ENCODE results near the gene ABL1.

The ABL1 gene

GRCh38 chr9:130824643-130825350 lies 10.3 kb upstream of the ABL1 start:
- H3K9me3 ChIP-seq (ENCODE audit: control insufficient read depth in 5 of 5, low read length in 5 of 5): no peaks in the 10 kb centered on the region

DNA sequence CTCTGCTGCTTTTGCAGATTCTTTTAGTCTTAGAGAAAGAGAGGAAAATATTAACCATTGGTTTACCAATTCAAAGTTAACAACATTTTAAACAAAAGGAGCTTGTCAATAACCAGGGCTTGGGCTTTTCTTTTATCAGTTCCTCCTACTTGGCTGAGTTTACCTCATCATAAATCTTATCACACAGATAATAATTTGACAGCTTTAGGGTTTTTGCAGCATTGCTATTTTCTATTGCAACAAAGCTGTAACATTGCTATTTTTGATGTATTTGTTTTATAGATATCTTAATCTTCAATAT lies 9.8 kb upstream of the ABL1 start:
- Histone ChIP-seq H3K36me3 (ENCODE audit: control insufficient read depth in 5 of 5, insufficient read depth in 5 of 5, low read length in 5 of 5) (no peaks in the 10 kb centered on the region), H3K9me3 (ENCODE audit: control insufficient read depth in 5 of 5, low read length in 5 of 5) (no peaks in the 10 kb centered on the region), H3K27ac (ENCODE audit: low read depth, low read length) (peak overlapping the region; percentile 80), H3K4me3 (ENCODE audit: low read depth in 1 of 5, low read length in 5 of 5) (peak overlapping the region in 4 of 5 donors; percentile 17 to 45 (median 34)), H3K4me1 (ENCODE audit: control insufficient read depth in 5 of 5, insufficient read depth in 5 of 5, low read length in 5 of 5) (peaks cover 12 to 34% (median 31%) of the 10 kb centered on the region in 5 donors), H3K9ac (ENCODE audit: low read length in 5 of 5) (peak overlapping the region in 4 of 5 donors; percentile 2 to 73 (median 42)), H3K27me3 (ENCODE audit: control insufficient read depth in 5 of 5, insufficient read depth in 4 of 5, low read length in 5 of 5) (no peaks in the 10 kb centered on the region)

More at GRCh38 chr9:130824643-130825350, 10.3 kb upstream of the ABL1 start:
- Histone ChIP-seq H3K4me1 (ENCODE audit: control insufficient read depth in 5 of 5, insufficient read depth in 5 of 5, low read length in 5 of 5) (peaks cover 12 to 34% (median 31%) of the 10 kb centered on the region in 5 donors), H3K27me3 (ENCODE audit: control insufficient read depth in 5 of 5, insufficient read depth in 4 of 5, low read length in 5 of 5) (no peaks in the 10 kb centered on the region), H3K4me3 (ENCODE audit: low read depth in 1 of 5, low read length in 5 of 5) (peak overlapping the region in 4 of 5 donors; percentile 17 to 45 (median 34)), H3K27ac (ENCODE audit: low read depth, low read length) (peak overlapping the region; percentile 80), H3K36me3 (ENCODE audit: control insufficient read depth in 5 of 5, insufficient read depth in 5 of 5, low read length in 5 of 5) (no peaks in the 10 kb centered on the region), H3K9ac (ENCODE audit: low read length in 5 of 5) (peak overlapping the region; percentile 2 to 73 (median 53))

- no peaks in the 10 kb centered on the region for H3K36me3 ChIP-seq (ENCODE audit: control insufficient read depth in 5 of 5, insufficient read depth in 5 of 5, low read length in 5 of 5)
- H3K4me1 ChIP-seq (ENCODE audit: control insufficient read depth in 5 of 5, insufficient read depth in 5 of 5, low read length in 5 of 5): peaks cover 12 to 34% (median 31%) of the 10 kb centered on the region in 5 donors
- no peaks in the 10 kb centered on the region for H3K27me3 ChIP-seq (ENCODE audit: control insufficient read depth in 5 of 5, insufficient read depth in 4 of 5, low read length in 5 of 5)
- H3K9me3 ChIP-seq (ENCODE audit: control insufficient read depth in 5 of 5, low read length in 5 of 5): no peaks in the 10 kb centered on the region
- H3K9ac ChIP-seq (ENCODE audit: low read length in 5 of 5): peak overlapping the region in 2 of 5 donors; percentile 3 to 32
- H3K27ac ChIP-seq (ENCODE audit: low read depth, low read length): peak overlapping the region; percentile 80
- no peak overlapping the region for H3K4me3 ChIP-seq (ENCODE audit: low read depth in 1 of 5, low read length in 5 of 5)
These were observed 9.2 kb upstream of the ABL1 start for GRCh38 chr9:130825809-130826208.

GRCh38 chr9:130829762-130830161 lies 5.3 kb upstream of the ABL1 start:
- H3K9ac ChIP-seq (ENCODE audit: low read length in 5 of 5): no peak overlapping the region
- no peak overlapping the region for H3K27ac ChIP-seq (ENCODE audit: low read depth, low read length)
- no peak overlapping the region for H3K4me3 ChIP-seq (ENCODE audit: low read depth in 1 of 5, low read length in 5 of 5)
- H3K4me1 ChIP-seq (ENCODE audit: control insufficient read depth in 5 of 5, insufficient read depth in 5 of 5, low read length in 5 of 5): peaks cover 13 to 37% (median 34%) of the 10 kb centered on the region in 5 donors
- no peaks in the 10 kb centered on the region for H3K36me3 ChIP-seq (ENCODE audit: control insufficient read depth in 5 of 5, insufficient read depth in 5 of 5, low read length in 5 of 5)
- no peaks in the 10 kb centered on the region for H3K9me3 ChIP-seq (ENCODE audit: control insufficient read depth in 5 of 5, low read length in 5 of 5)
- H3K27me3 ChIP-seq (ENCODE audit: control insufficient read depth in 5 of 5, insufficient read depth in 4 of 5, low read length in 5 of 5): no peaks in the 10 kb centered on the region

- no peak overlapping the region for H3K4me3 ChIP-seq (ENCODE audit: low read depth in 1 of 5, low read length in 5 of 5)
- no peak overlapping the region for H3K9ac ChIP-seq (ENCODE audit: low read length in 5 of 5)
- no peaks in the 10 kb centered on the region for H3K9me3 ChIP-seq (ENCODE audit: control insufficient read depth in 5 of 5, low read length in 5 of 5)
- H3K4me1 ChIP-seq (ENCODE audit: control insufficient read depth in 5 of 5, insufficient read depth in 5 of 5, low read length in 5 of 5): peaks cover 10 to 33% (median 29%) of the 10 kb centered on the region in 5 donors
- no peak overlapping the region for H3K27ac ChIP-seq (ENCODE audit: low read depth, low read length)
- no peaks in the 10 kb centered on the region for H3K27me3 ChIP-seq (ENCODE audit: control insufficient read depth in 5 of 5, insufficient read depth in 4 of 5, low read length in 5 of 5)
- H3K36me3 ChIP-seq (ENCODE audit: control insufficient read depth in 5 of 5, insufficient read depth in 5 of 5, low read length in 5 of 5): no peaks in the 10 kb centered on the region
These were observed 4.8 kb upstream of the ABL1 start for GRCh38 chr9:130830231-130830760.

GRCh38 chr9:130831077-130831476 lies 4.0 kb upstream of the ABL1 start:
- H3K27ac ChIP-seq (ENCODE audit: low read depth, low read length): no peak overlapping the region
- H3K9me3 ChIP-seq (ENCODE audit: control insufficient read depth in 5 of 5, low read length in 5 of 5): no peaks in the 10 kb centered on the region
- H3K36me3 ChIP-seq (ENCODE audit: control insufficient read depth in 5 of 5, insufficient read depth in 5 of 5, low read length in 5 of 5): no peaks in the 10 kb centered on the region
- no peak overlapping the region for H3K4me3 ChIP-seq (ENCODE audit: low read depth in 1 of 5, low read length in 5 of 5)
- no peaks in the 10 kb centered on the region for H3K27me3 ChIP-seq (ENCODE audit: control insufficient read depth in 5 of 5, insufficient read depth in 4 of 5, low read length in 5 of 5)
- no peak overlapping the region for H3K9ac ChIP-seq (ENCODE audit: low read length in 5 of 5)
- peaks cover 5 to 30% (median 27%) of the 10 kb centered on the region in 5 donors for H3K4me1 ChIP-seq (ENCODE audit: control insufficient read depth in 5 of 5, insufficient read depth in 5 of 5, low read length in 5 of 5)

DNA sequence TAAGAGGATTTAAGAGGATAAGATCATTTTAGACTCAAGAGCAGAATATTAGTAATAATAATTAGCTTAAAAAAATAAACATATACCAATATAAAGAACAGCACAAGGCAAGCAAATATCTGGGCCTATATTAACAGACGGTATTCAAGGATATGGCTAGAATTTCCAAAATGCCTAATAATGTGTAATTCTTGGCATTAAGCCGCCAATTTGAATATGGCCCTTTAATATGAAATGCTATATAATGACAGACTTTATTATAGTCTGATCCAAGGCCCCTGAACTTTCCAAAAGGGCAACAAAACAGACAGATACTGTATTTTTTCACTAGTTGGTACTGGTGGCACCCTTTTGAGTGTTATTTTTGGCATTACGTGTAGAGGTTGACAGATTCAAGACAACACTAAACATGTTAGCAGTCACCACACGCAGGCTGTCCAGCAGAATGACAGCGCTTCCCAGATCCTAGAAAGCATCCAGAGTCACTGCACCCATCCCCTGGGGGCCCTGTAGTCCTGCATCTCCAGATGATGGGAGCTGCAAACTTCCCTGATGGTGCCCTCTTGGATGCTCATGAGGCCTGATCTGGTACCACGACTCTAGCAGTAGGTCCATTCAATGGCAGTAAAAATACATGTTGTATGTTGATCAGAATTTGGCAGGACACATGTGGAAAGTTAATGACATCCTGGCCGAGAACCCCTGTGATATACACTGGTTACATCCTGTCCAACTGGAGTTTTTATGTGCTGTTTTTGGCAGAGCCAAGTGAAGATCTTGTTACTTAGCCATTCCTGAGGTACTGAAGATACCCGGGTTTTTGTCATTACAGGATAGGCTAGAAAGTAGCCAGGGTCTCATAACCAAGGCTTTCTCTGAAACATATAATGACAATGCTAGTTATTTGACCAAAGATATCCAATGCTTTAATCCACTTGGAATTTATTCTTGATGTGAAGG lies 1.7 kb upstream of the ABL1 start:
- peak overlapping the region; percentile 90 for H3K27ac ChIP-seq (ENCODE audit: low read depth, low read length)
- H3K27me3 ChIP-seq (ENCODE audit: control insufficient read depth in 5 of 5, insufficient read depth in 4 of 5, low read length in 5 of 5): no peaks in the 10 kb centered on the region
- no peaks in the 10 kb centered on the region for H3K9me3 ChIP-seq (ENCODE audit: control insufficient read depth in 5 of 5, low read length in 5 of 5)
- H3K9ac ChIP-seq (ENCODE audit: low read length in 5 of 5): peak overlapping the region in 4 of 5 donors; percentile 13 to 88 (median 34)
- peak overlapping the region in 2 of 5 donors; percentile 69 to 78 for H3K4me3 ChIP-seq (ENCODE audit: low read depth in 1 of 5, low read length in 5 of 5)
- H3K36me3 ChIP-seq (ENCODE audit: control insufficient read depth in 5 of 5, insufficient read depth in 5 of 5, low read length in 5 of 5): no peaks in the 10 kb centered on the region
- H3K4me1 ChIP-seq (ENCODE audit: control insufficient read depth in 5 of 5, insufficient read depth in 5 of 5, low read length in 5 of 5): peaks cover 5 to 47% (median 45%) of the 10 kb centered on the region in 5 donors

DNA sequence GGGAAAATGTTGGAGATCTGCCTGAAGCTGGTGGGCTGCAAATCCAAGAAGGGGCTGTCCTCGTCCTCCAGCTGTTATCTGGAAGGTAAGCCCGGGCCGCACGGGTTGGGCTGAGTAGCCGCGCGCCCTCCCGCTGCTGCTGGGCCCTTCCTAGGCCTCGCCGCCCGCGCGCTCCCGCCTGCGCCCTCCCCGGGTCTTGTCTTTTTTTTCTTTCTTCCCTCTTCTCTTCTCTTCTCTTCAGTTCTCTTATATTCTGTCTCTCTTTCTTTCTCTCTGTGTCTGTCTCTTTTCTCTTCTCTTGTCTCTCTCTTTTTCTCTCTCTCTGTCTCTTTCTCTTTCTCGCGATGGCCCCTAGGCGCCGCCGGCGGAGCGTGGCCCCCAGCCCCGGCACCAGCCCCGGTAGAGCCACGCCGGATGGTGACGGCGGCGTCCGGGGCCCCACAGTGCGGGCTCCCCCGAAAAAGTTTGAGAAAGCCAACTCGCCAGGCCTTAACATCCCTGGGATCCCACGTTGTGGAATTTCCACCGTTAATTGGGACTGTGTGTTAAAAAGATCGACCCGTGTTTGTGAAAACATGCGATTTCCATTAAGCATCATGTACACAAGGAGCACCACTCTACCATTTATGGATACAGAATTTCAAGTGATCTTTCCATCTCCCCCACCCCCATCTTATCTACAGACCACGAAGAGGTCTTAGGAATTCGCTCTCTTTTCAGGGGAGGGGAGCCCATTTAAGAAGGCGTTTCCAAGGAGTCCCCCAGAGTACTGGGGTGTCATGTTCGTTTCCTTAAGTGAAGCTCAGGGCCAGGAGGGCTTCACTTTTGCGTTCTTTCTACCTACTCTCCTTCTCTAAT lies 616 bp downstream of the ABL1 start:
- no peaks in the 10 kb centered on the region for H3K36me3 ChIP-seq (ENCODE audit: control insufficient read depth in 5 of 5, insufficient read depth in 5 of 5, low read length in 5 of 5)
- peaks cover 5 to 65% (median 57%) of the 10 kb centered on the region in 5 donors for H3K4me1 ChIP-seq (ENCODE audit: control insufficient read depth in 5 of 5, insufficient read depth in 5 of 5, low read length in 5 of 5)
- H3K27ac ChIP-seq (ENCODE audit: low read depth, low read length): peak overlapping the region; percentile 96
- H3K9ac ChIP-seq (ENCODE audit: low read length in 5 of 5): peak overlapping the region; percentile 87 to 99 (median 94)
- no peaks in the 10 kb centered on the region for H3K9me3 ChIP-seq (ENCODE audit: control insufficient read depth in 5 of 5, low read length in 5 of 5)
- H3K4me3 ChIP-seq (ENCODE audit: low read depth in 1 of 5, low read length in 5 of 5): peak overlapping the region; percentile 80 to 98 (median 85)
- H3K27me3 ChIP-seq (ENCODE audit: control insufficient read depth in 5 of 5, insufficient read depth in 4 of 5, low read length in 5 of 5): no peaks in the 10 kb centered on the region

DNA sequence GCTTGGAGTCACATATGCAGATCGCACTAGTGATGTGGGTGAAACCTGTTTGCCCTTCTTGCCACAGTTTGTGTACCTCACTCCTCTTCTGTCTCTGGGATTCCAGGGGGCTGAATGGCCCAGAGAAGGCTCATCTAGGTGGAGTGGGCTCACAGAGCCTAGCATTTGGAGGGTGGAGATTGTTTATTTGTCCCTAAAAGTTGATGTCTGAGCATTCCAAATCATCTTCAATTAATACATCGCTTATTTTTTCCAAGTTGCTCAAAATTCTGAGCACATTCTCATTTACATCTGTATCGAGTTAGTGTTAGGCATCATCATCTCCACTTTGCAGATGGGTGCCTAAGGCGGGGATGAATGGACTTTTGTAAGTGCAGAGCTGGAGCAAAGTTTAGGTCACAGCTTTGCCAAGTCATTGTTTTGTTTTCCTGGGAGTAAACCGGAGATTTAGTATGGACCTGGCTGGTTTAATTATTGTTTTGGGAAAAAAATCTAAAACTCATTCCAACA lies 2.0 kb downstream of the ABL1 start:
- Histone ChIP-seq H3K9ac (ENCODE audit: low read length in 5 of 5) (peak overlapping the region; percentile 9 to 78 (median 57)), H3K27me3 (ENCODE audit: control insufficient read depth in 5 of 5, insufficient read depth in 4 of 5, low read length in 5 of 5) (no peaks in the 10 kb centered on the region), H3K4me1 (ENCODE audit: control insufficient read depth in 5 of 5, insufficient read depth in 5 of 5, low read length in 5 of 5) (peaks cover 5 to 68% (median 62%) of the 10 kb centered on the region in 5 donors), H3K9me3 (ENCODE audit: control insufficient read depth in 5 of 5, low read length in 5 of 5) (no peaks in the 10 kb centered on the region), H3K27ac (ENCODE audit: low read depth, low read length) (peak overlapping the region; percentile 96), H3K4me3 (ENCODE audit: low read depth in 1 of 5, low read length in 5 of 5) (peak overlapping the region; percentile 53 to 98 (median 84)), H3K36me3 (ENCODE audit: control insufficient read depth in 5 of 5, insufficient read depth in 5 of 5, low read length in 5 of 5) (no peaks in the 10 kb centered on the region)
